ENCODE results near the gene ZFPM1.

Gene ZFPM1

GRCh38 chr16:88406096-88407041 is 46.7 kb upstream of the ZFPM1 start:
- no peak for ATAC-seq
- no peak for TF ChIP-seq ESRRG (CRISPR knock-in tag; IDR thresholded peaks at IDR 0.05)
- no peak for TF ChIP-seq PATZ1 (CRISPR knock-in tag; IDR thresholded peaks at IDR 0.05; ENCODE audit: borderline replicate concordance)
- TF ChIP-seq ZNF565 (CRISPR knock-in tag; conservative IDR thresholded peaks at IDR 0.05; ENCODE audit: low read depth): no peak
- TF ChIP-seq RARB (CRISPR knock-in tag; IDR thresholded peaks at IDR 0.05): no peak
- no peak for TF ChIP-seq CSRNP3 (CRISPR knock-in tag; IDR thresholded peaks at IDR 0.05)
- TF ChIP-seq TOX (CRISPR knock-in tag; IDR thresholded peaks at IDR 0.05; ENCODE audit: borderline replicate concordance): no peak
- no peak for TF ChIP-seq TCF4 (CRISPR knock-in tag; IDR thresholded peaks at IDR 0.05; ENCODE audit: borderline replicate concordance)
- no peak for TF ChIP-seq ZC3H10 (CRISPR knock-in tag; IDR thresholded peaks at IDR 0.05)
- no peak for TF ChIP-seq ISL1 (CRISPR knock-in tag; IDR thresholded peaks at IDR 0.05)
- TF ChIP-seq SNAI2 (CRISPR knock-in tag; IDR thresholded peaks at IDR 0.05): no peak
- no peak for TF ChIP-seq CREB5 (CRISPR knock-in tag; IDR thresholded peaks at IDR 0.05; ENCODE audit: low read depth)
- TF ChIP-seq ZNF8 (CRISPR knock-in tag; IDR thresholded peaks at IDR 0.05): no peak
- no peak for TF ChIP-seq GLIS3 (CRISPR knock-in tag; IDR thresholded peaks at IDR 0.05)
- no peak for TF ChIP-seq BACH2 (CRISPR knock-in tag; IDR thresholded peaks at IDR 0.05; ENCODE audit: borderline replicate concordance)
- no peak; the same call in 1 of the 2 replicates for TF ChIP-seq TSHZ2 (CRISPR knock-in tag; IDR thresholded peaks at IDR 0.05)
- TF ChIP-seq ARNTL (CRISPR knock-in tag; IDR thresholded peaks at IDR 0.05; ENCODE audit: borderline replicate concordance, low read depth): no peak
- TF ChIP-seq POU6F1 (CRISPR knock-in tag; IDR thresholded peaks at IDR 0.05; ENCODE audit: borderline replicate concordance, low read depth): no peak

DNA sequence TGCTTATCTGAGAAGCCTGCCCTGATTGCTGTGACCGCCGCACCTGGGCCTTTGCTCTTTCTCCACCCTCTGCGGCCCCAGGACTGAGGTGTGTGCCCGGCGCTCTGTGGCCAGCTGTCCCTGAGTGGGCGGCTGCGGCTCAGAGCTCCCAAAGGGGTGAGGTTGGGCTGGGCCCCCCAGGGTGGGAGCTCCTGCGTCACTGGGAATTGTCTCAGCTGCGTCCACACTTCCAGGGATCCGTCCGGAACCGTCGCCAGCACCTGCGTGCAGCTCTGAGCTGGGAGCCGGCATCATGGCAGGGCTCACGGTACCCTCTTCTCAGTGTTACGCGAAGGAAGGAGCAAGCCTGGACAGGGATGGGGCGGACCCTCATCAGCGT is 46.0 kb upstream of the ZFPM1 start:
- ATAC-seq: no peak
- no peak for TF ChIP-seq POU6F1 (CRISPR knock-in tag; IDR thresholded peaks at IDR 0.05; ENCODE audit: borderline replicate concordance, low read depth)
- TF ChIP-seq ZNF8 (CRISPR knock-in tag; IDR thresholded peaks at IDR 0.05): no peak
- TF ChIP-seq ARNTL (CRISPR knock-in tag; IDR thresholded peaks at IDR 0.05; ENCODE audit: borderline replicate concordance, low read depth): no peak
- TF ChIP-seq SNAI2 (CRISPR knock-in tag; IDR thresholded peaks at IDR 0.05): no peak
- TF ChIP-seq CREB5 (CRISPR knock-in tag; IDR thresholded peaks at IDR 0.05; ENCODE audit: low read depth): no peak
- no peak for TF ChIP-seq ZFP3 (CRISPR knock-in tag; IDR thresholded peaks at IDR 0.05)
- TF ChIP-seq ESRRG (CRISPR knock-in tag; IDR thresholded peaks at IDR 0.05): no peak
- TF ChIP-seq CSRNP3 (CRISPR knock-in tag; IDR thresholded peaks at IDR 0.05): no peak
